CD14-positive monocyte (primary cell): Measurements from ENCODE around the gene ENPP5. TPM values are rescaled to one million over a fixed set of nuclear protein-coding genes. Genes with fewer than 3 reads are reported as not detected.

Experiments used
- DNase-seq, 3 donors: peaks; one replicate each; pipeline ENCODE4 v3.0.0-alpha.2; 2011 to 2022
- H2AFZ ChIP-seq: 2 replicates; pipeline ENCODE4 v1.6.0; 2012; ENCODE audit warnings: mild to moderate bottlenecking, low read depth, low read length, inconsistent platforms; ENCODE audit not compliant: insufficient read depth, poor library complexity, severe bottlenecking
- H3K27ac ChIP-seq, 2 donors: 1 replicate in 1 of 2; 2 replicates in 1 of 2; pipeline ENCODE4 v1.5.1; 2012 to 2013; ENCODE audit warnings: low read length in 2 of 2, control low read depth in 1 of 2, inconsistent platforms in 1 of 2, low read depth in 1 of 2, mild to moderate bottlenecking in 1 of 2
- H3K27me3 ChIP-seq, 2 donors: one replicate each; pipeline versions ENCODE4 v1.6.0 to v1.6.1; 2011 to 2013; ENCODE audit warnings: low read length in 2 of 2; ENCODE audit not compliant: control insufficient read depth in 2 of 2, insufficient read depth in 2 of 2
- H3K36me3 ChIP-seq, 2 donors: replicated peaks in 1 of 2; 1 replicate in 1 of 2; 2 replicates in 1 of 2; pipeline versions ENCODE4 v1.5.1 to v1.6.1; 2012 to 2013; ENCODE audit warnings: low read length in 2 of 2, control low read depth in 1 of 2, inconsistent platforms in 1 of 2, mild to moderate bottlenecking in 1 of 2; ENCODE audit not compliant: insufficient read depth in 2 of 2, control insufficient read depth in 1 of 2
- H3K4me1 ChIP-seq, 2 donors: 1 replicate in 1 of 2; 2 replicates in 1 of 2; pipeline versions ENCODE4 v1.5.1 to v1.6.1; 2012 to 2013; ENCODE audit warnings: low read length in 2 of 2, control low read depth in 1 of 2, inconsistent platforms in 1 of 2, mild to moderate bottlenecking in 1 of 2, moderate library complexity in 1 of 2; ENCODE audit not compliant: insufficient read depth in 2 of 2, control insufficient read depth in 1 of 2
- H3K4me2 ChIP-seq: replicated peaks from 2 replicates; pipeline ENCODE3; 2012; ENCODE audit warnings: low read length, moderate library complexity, mild to moderate bottlenecking; ENCODE audit not compliant: poor library complexity, severe bottlenecking; ENCODE audit errors: extremely low read depth
- H3K4me3 ChIP-seq, 3 experiments: fragments of 200-600 bp in 1 of 3; sonication (generic) in 1 of 3; replicated peaks in 1 of 3; 1 replicate in 2 of 3; 2 replicates in 1 of 3; pipeline ENCODE4 v1.5.1; 2011 to 2013; ENCODE audit warnings: low read length in 3 of 3, mild to moderate bottlenecking in 3 of 3, control low read depth in 2 of 3, low read depth in 2 of 3, inconsistent platforms in 1 of 3, moderate library complexity in 1 of 3
- H3K79me2 ChIP-seq: 2 replicates; pipeline ENCODE4 v1.6.0; 2012; ENCODE audit warnings: mild to moderate bottlenecking, control low read depth, inconsistent platforms, low read length, moderate library complexity; ENCODE audit not compliant: insufficient read depth
- H3K9ac ChIP-seq: 2 replicates; pipeline ENCODE4 v1.6.0; 2017; ENCODE audit warnings: low read length, mild to moderate bottlenecking; ENCODE audit not compliant: insufficient read depth, poor library complexity, severe bottlenecking
- H3K9me3 ChIP-seq, 2 donors: replicated peaks in 1 of 2; 1 replicate in 1 of 2; 2 replicates in 1 of 2; pipeline versions ENCODE4 v1.5.1 to v1.6.1; 2012 to 2013; ENCODE audit warnings: low read length in 2 of 2, control low read depth in 1 of 2; ENCODE audit not compliant: control insufficient read depth in 1 of 2, insufficient read depth in 1 of 2
- H4K20me1 ChIP-seq: 2 replicates; pipeline ENCODE4 v1.6.0; 2012; ENCODE audit warnings: mild to moderate bottlenecking, low read length, control low read depth, moderate library complexity; ENCODE audit not compliant: insufficient read depth
- H3K27ac Mint-ChIP-seq, 7 donors: one replicate each; pipeline ENCODE4 v1.8.0; 2020; ENCODE audit warnings: mild to moderate bottlenecking in 7 of 7, mixed read lengths in 7 of 7, moderate library complexity in 6 of 7, inconsistent platforms in 2 of 7
- H3K27me3 Mint-ChIP-seq, 3 donors: one replicate each; pipeline ENCODE4 v1.8.0; 2021 to 2022; ENCODE audit warnings: low read depth in 3 of 3, mild to moderate bottlenecking in 3 of 3, mixed read lengths in 3 of 3, moderate library complexity in 3 of 3, inconsistent platforms in 1 of 3
- H3K36me3 Mint-ChIP-seq, 2 donors: one replicate each; pipeline ENCODE4 v1.8.0; 2020; ENCODE audit warnings: mixed read lengths in 2 of 2, inconsistent platforms in 1 of 2, mild to moderate bottlenecking in 1 of 2
- H3K4me1 Mint-ChIP-seq: one replicate; pipeline ENCODE4 v1.8.0; 2020; ENCODE audit warnings: mild to moderate bottlenecking, mixed read lengths
- H3K4me3 Mint-ChIP-seq, 2 donors: one replicate each; pipeline ENCODE4 v1.8.0; 2020; ENCODE audit warnings: mild to moderate bottlenecking in 2 of 2, mixed read lengths in 2 of 2, moderate library complexity in 1 of 2
- H3K9me3 Mint-ChIP-seq, 7 donors: one replicate each; pipeline ENCODE4 v1.8.0; 2020 to 2022; ENCODE audit warnings: mixed read lengths in 7 of 7, mild to moderate bottlenecking in 6 of 7, moderate library complexity in 6 of 7, inconsistent platforms in 2 of 7
- CTCF ChIP-seq: fragments of 200-600 bp; IDR thresholded peaks from one replicate; pipeline ENCODE4 v1.8.0; 2022; ENCODE audit warnings: antibody characterized with exemption, mild to moderate bottlenecking
- WGBS: methylation state at CpG from one replicate; pipeline ENCODE4 v1.1.5; 2013; ENCODE audit warnings: missing lambda C conversion rate; ENCODE audit not compliant: insufficient coverage; 5-methylcytosine and 5-hydroxymethylcytosine counted together
- intact Hi-C, 2 donors: fragments of 100-400 bp; cut with micrococcal nuclease; formaldehyde crosslinking; loops; one replicate each; pipeline versions ENCODE4 v1.15.0 to v1.15.1; 2023
- polyA minus RNA-seq: library from RNA; depleted of rRNA, polyadenylated mRNA; stranded (reverse); fragments of >200 nt; gene quantifications from 2 replicates; pipeline ENCODE4 v1.2.3, GENCODE V29; 2012
- polyA plus RNA-seq, 3 donors: library from polyadenylated mRNA; depleted of rRNA in 1 of 3; unstranded in 2 of 3; stranded (reverse) in 1 of 3; fragments of 300-500 nt in 2 of 3; fragments of >200 nt in 1 of 3; fragmentation: Illumina TruSeq in 2 of 3; gene quantifications; 1 replicate in 2 of 3; 2 replicates in 1 of 3; pipeline ENCODE4 v1.2.3, GENCODE V29; 2012 to 2021
- total RNA-seq, 12 experiments: library from RNA in 1 of 12; stranded (reverse) in 1 of 12; fragments of 120-200 nt in 1 of 12; gene quantifications; one replicate each; pipeline ENCODE4 v1.2.4 and lab custom pipeline; 2013 to 2026; ENCODE audit warnings: mixed read lengths in 6 of 12, inconsistent platforms in 1 of 12

ENPP5 gene
- 0.06 TPM for total RNA-seq (2013)
- polyA plus RNA-seq (not detected), polyA minus RNA-seq (not detected in 2 replicates), total RNA-seq (lab: John Stamatoyannopoulos, UW) (0 to 2.0 (median 0.08) reads per million in 11 experiments)

GRCh38 chr6:46170357-46171289 is at the start of gene ENPP5:
ENPP5 (minus strand) TSS chr6:46170980; CDS start chr6:46168262, 2,718 bp downstream.
- Mint-ChIP-seq H3K27ac (no peak within 1 kb of the TSS), H3K4me3 (peak within 1 kb of the TSS; percentile 73 to 86), H3K27me3 (peaks cover 12 to 34% (median 27%) of the 10 kb centered on the region in 3 donors), H3K4me1 (peaks cover 12% of the 10 kb centered on the region), H3K36me3 (no peaks in the 10 kb centered on the region), H3K9me3 (peaks cover 0 to 6% (median 0%) of the 10 kb centered on the region in 7 donors)
- Histone ChIP-seq H3K4me1 (peaks cover 11% of the 10 kb centered on the region in 2 donors), H3K4me2 (peak within 1 kb of the TSS; percentile 79), H3K9me3 (no peaks in the 10 kb centered on the region), H4K20me1 (no peaks in the 10 kb centered on the region), H3K4me3 (peak within 1 kb of the TSS; percentile 25 to 76 (median 43)), H3K79me2 (no peaks in the 10 kb centered on the region), H3K27ac (no peak within 1 kb of the TSS), H3K36me3 (no peaks in the 10 kb centered on the region), H3K27me3 (peaks cover 6 to 19% of the 10 kb centered on the region in 2 donors), H3K9ac (peak within 1 kb of the TSS; percentile 54), H2AFZ (peak within 1 kb of the TSS; percentile 69)
- no peak for TF ChIP-seq CTCF
- DNase-seq = peak in 2 of 3 donors; percentile 1 to 2
- intact Hi-C loops = no loop called here
- under 1% methylated on average over 35 of the region's 49 CpGs for WGBS

- Histone ChIP-seq H3K9ac (no peak overlapping the region), H3K27me3 (no peaks in the 10 kb centered on the region), H2AFZ (no peak overlapping the region), H3K79me2 (no peaks in the 10 kb centered on the region), H3K36me3 (no peaks in the 10 kb centered on the region), H3K4me1 (peaks cover 3 to 8% of the 10 kb centered on the region in 2 donors), H3K4me2 (no peak overlapping the region), H4K20me1 (no peaks in the 10 kb centered on the region), H3K4me3 (no peak overlapping the region), H3K9me3 (no peaks in the 10 kb centered on the region), H3K27ac (no peak overlapping the region)
- Mint-ChIP-seq H3K27ac (no peak overlapping the region), H3K4me3 (no peak overlapping the region), H3K27me3 (peaks cover 0 to 2% (median 0%) of the 10 kb centered on the region in 3 donors), H3K4me1 (peaks cover 23% of the 10 kb centered on the region), H3K36me3 (no peaks in the 10 kb centered on the region), H3K9me3 (no peaks in the 10 kb centered on the region)
- TF ChIP-seq CTCF = no peak
- DNase-seq = no peak
- intact Hi-C loops = no loop called here
Measured at GRCh38 chr6:46219661-46220060, 48.9 kb upstream of the ENPP5 start.
